HEK293 (cell line): ENCODE results near the gene PKP4.

ENCODE experiments used
- CTCF ChIP-seq: fragments of 450-650 bp; formaldehyde crosslinking; IDR thresholded peaks from 2 replicates; pipeline ENCODE4 v1.5.1; 2016; ENCODE audit warnings: missing biosample characterization, missing genetic modification characterization
- PRDM4 ChIP-seq: fragments of 450-650 bp; formaldehyde crosslinking; IDR thresholded peaks from 2 replicates; pipeline ENCODE4 v1.5.1; 2017; ENCODE audit warnings: missing biosample characterization, missing genetic modification characterization
- REST ChIP-seq: fragments of 450-650 bp; formaldehyde crosslinking; IDR thresholded peaks from 2 replicates; pipeline ENCODE4 v1.5.1; 2016; ENCODE audit warnings: missing biosample characterization, missing genetic modification characterization
- ZBTB17 ChIP-seq: fragments of 450-650 bp; formaldehyde crosslinking; IDR thresholded peaks from 2 replicates; pipeline ENCODE4 v1.5.1; 2016; ENCODE audit warnings: missing biosample characterization, missing genetic modification characterization
- ZNF175 ChIP-seq: fragments of 450-650 bp; formaldehyde crosslinking; IDR thresholded peaks from 2 replicates; pipeline ENCODE4 v1.5.1; 2016; ENCODE audit warnings: missing biosample characterization, missing genetic modification characterization
- ZNF335 ChIP-seq: fragments of 450-650 bp; formaldehyde crosslinking; conservative IDR thresholded peaks from 2 replicates; pipeline ENCODE4 v1.5.1; 2016; ENCODE audit warnings: missing biosample characterization, missing genetic modification characterization
- ZNF37A ChIP-seq: fragments of 450-650 bp; IDR thresholded peaks from 2 replicates; pipeline ENCODE4 v1.5.1; 2018; ENCODE audit warnings: missing biosample characterization, missing genetic modification characterization
- ZNF423 ChIP-seq: fragments of 450-650 bp; formaldehyde crosslinking; IDR thresholded peaks from 2 replicates; pipeline ENCODE4 v1.5.1; 2016; ENCODE audit warnings: missing biosample characterization, missing genetic modification characterization
- ZNF48 ChIP-seq: fragments of 450-650 bp; formaldehyde crosslinking; IDR thresholded peaks from 2 replicates; pipeline ENCODE4 v1.5.1; 2016; ENCODE audit warnings: missing biosample characterization, missing genetic modification characterization
- ZNF660 ChIP-seq: fragments of 450-650 bp; IDR thresholded peaks from 2 replicates; pipeline ENCODE4 v1.5.1; 2018; ENCODE audit warnings: missing biosample characterization, mild to moderate bottlenecking, missing genetic modification characterization
- ZNF707 ChIP-seq: fragments of 450-650 bp; formaldehyde crosslinking; IDR thresholded peaks from 2 replicates; pipeline ENCODE4 v1.5.1; 2016; ENCODE audit warnings: missing biosample characterization, missing genetic modification characterization
- ZNF830 ChIP-seq: fragments of 450-650 bp; IDR thresholded peaks from 2 replicates; pipeline ENCODE4 v1.5.0; 2018; ENCODE audit warnings: missing biosample characterization, missing genetic modification characterization, low read depth, mild to moderate bottlenecking, moderate library complexity

- TF ChIP-seq ZBTB17 (tag by site-specific recombination): no peak
- TF ChIP-seq CTCF (tag by site-specific recombination): no peak
- no peak for TF ChIP-seq ZNF175 (tag by site-specific recombination)
- TF ChIP-seq ZNF660 (tag by site-specific recombination): no peak
- no peak for TF ChIP-seq ZNF707
- TF ChIP-seq REST: no peak
- no peak for TF ChIP-seq ZNF48 (tag by site-specific recombination)
- no peak for TF ChIP-seq ZNF830
- TF ChIP-seq ZNF37A (tag by site-specific recombination): no peak
- no peak for TF ChIP-seq PRDM4 (tag by site-specific recombination)
- TF ChIP-seq ZNF335 (tag by site-specific recombination): no peak
- TF ChIP-seq ZNF423 (tag by site-specific recombination): no peak
Measured at GRCh38 chr2:158553257-158553656, 96.5 kb downstream of the PKP4 start.
